GM21360 (cell line): ENCODE results near the gene OR5A1.
"Not testable (repeated sequence)": the region's sequence is repeated elsewhere in the genome, so short reads cannot be mapped to it uniquely, and the experiment has no call there.

ENCODE experiments used
- ATAC-seq: cut with Tn5 transposase; IDR thresholded peaks from one replicate; pipeline ENCODE4 v1.9.1; 2021; ENCODE audit warnings: mild to moderate bottlenecking, moderate library complexity; ENCODE audit not compliant: unreplicated experiment

OR5A1 gene

GRCh38 chr11:59436169-59436568 lies at the start of gene OR5A1:
TSS of gene OR5A1 (plus strand) at chr11:59436469. CDS start at chr11:59443169, 6,700 bp downstream.
- ATAC-seq = no peak

DNA sequence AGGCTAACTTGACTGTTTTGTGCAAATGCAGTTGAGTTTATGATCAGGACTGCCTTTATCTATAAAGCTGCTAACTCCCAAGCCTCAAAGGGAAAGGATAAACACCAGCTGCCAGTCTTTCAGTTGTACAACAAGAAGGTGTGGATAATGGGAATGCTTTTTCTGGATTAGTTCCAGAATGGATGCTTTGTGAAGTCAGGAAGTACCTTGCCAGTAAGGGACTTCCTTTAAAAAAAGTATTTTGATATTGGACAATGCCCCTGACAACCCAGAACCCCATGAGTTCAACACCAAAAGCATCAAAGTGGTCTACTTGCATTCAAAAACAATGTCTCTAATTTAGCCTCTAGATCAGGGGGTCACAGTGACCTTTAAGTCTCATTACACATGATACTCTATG lies 42.1 kb upstream of the OR5A1 start:
- ATAC-seq = no peak

GRCh38 chr11:59400461-59401261 lies 35.6 kb upstream of the OR5A1 start:
- ATAC-seq = no peak

DNA sequence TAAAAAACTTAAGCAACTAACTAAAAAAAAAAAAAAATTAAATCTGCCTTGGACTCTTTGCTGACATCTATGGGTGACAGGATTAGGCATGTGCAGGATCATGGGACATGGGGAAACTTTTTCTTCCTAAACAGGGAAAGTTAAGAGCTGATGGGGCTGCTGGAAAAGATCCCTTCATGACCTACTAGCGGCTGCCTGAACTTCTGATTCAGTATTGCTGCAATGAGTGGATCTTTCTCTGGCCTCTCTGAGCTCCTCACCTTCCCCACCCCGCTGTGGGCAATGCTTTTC lies 35.1 kb upstream of the OR5A1 start:
- no peak for ATAC-seq

DNA sequence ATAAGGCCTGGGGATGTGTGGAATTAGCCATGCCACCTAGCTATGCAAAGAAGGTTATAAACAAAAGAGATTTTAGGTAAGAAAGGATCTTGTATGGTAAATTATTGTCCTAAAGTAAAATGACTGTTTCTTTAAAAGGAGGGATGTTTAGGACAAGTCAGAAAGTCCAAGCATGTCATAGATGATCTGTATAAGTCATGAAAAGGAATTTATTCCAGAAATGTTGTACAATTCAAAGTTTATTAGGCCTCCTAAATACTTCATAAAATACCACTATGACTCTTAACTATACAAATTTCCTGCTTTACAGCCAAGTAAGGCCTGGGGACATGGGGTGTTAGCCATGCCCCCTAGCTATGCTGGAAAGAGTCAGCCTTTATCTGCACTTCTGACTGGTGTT lies 32.7 kb upstream of the OR5A1 start:
- no peak for ATAC-seq

DNA sequence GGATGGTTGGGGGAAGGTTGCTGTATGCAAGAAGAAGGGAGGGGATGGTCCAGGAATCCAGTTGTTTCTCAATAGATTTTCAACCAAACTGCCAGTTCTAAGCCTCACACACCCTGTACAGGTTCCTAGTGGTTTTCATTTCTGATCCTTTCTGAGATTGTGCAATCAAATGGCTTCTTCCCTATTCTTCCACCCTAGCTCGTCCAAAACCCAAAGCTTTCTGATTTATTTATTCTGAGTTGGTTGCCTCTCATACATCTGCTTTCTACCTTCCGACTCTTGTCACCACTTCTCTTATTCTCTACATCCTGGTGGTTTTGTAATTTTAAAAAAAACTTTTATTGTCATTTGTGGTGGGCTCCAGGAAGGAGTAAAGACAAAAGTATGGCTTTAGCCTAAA lies 22.6 kb upstream of the OR5A1 start:
- no peak for ATAC-seq

GRCh38 chr11:59415111-59415510 lies 21.2 kb upstream of the OR5A1 start:
- no peak for ATAC-seq

DNA sequence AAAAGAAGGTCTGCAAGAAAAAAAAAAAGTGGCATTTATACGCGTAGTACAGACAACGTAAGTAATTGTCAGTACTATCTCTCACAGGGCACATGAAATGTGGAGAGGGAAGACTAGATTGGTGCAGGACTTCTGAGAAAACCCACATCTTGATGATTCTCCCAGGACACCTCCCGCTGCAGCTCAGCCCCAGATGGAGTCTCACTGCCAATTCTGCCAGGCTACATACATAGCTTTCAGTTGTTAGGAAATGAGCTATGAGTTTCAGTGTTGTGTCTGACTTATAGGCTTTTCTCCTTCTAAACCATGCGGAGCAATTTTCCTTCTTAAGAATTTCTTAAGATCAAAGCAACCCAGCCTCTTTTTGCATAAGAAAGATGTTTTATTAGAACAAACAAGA lies 19.7 kb upstream of the OR5A1 start:
- ATAC-seq = no peak

- ATAC-seq = no peak
Observed at GRCh38 chr11:59417023-59417422, 19.2 kb upstream of the OR5A1 start.

GRCh38 chr11:59418156-59418555 lies 18.1 kb upstream of the OR5A1 start:
- no peak for ATAC-seq

GRCh38 chr11:59423835-59424234 lies 12.4 kb upstream of the OR5A1 start:
- no peak for ATAC-seq

- no peak for ATAC-seq
Observed at GRCh38 chr11:59425131-59425530, 11.1 kb upstream of the OR5A1 start.

- ATAC-seq = no peak
Observed at GRCh38 chr11:59426361-59427067, 9.8 kb upstream of the OR5A1 start, which contains the start of gene OR5A2. TSS of gene OR5A2 (minus strand) at chr11:59426413. CDS start at chr11:59422953, 3,460 bp downstream.

DNA sequence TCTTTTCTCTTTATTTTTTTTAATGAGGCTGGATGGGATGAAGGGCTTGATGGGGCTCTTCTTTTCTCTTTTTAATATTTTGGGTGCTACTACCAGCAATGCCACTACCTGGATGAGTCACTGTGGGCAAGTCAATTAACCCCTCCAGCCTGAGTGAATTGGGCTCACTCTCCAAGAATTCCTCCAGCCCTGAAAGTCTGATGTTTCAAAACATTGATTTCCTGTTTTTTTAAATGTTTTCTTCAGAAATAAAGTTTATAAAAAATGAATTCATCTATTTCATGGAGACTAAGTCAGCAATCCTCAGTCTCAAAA lies 9.2 kb upstream of the OR5A1 start:
- ATAC-seq = no peak

DNA sequence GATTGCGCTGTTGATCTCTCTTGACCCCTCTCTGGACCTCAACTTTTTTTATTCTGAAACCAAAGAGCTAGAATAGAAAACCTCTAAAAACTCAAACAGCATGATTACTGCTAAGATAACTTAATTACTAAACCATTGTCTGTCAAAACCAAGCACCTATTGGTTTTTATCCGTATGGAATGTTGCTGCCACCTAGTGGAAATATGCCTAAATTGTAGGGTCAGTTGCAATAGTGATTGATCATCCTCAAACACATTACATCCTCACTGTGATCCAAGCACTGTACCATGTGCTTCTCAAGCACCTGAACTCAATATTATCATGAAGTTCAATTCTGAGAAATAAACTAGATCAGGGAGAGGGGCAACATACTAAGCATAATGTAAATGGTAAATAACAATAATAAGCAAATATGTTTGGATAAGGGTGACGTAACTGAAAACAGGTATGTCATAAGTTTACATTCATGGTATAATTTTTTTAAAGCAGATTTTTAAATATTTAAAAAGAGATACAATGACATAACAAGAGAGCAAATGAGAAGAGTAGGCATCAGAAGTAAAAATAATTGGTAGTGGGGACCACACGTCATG lies 6.2 kb upstream of the OR5A1 start:
- ATAC-seq = peak; percentile 66

DNA sequence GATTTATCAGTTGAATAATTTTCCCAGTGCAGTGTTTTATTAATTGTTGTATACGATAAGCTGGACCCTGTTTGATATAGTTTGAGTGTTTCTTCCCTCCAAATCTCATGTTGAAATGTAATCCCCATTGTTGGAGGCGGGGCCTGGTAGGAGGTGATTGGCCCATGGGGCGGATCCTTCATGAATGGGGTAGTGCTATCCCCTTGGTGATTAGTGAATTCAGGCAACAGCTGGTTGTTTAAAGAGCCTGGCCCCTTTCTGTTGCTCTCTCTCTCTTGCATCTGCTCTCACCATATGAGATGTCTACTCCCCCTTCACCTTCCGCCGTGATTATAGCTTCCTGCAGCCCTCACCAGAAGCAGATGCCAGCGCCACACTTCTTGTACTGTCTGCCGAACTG lies 1.5 kb downstream of the OR5A1 start:
- ATAC-seq = no peak

DNA sequence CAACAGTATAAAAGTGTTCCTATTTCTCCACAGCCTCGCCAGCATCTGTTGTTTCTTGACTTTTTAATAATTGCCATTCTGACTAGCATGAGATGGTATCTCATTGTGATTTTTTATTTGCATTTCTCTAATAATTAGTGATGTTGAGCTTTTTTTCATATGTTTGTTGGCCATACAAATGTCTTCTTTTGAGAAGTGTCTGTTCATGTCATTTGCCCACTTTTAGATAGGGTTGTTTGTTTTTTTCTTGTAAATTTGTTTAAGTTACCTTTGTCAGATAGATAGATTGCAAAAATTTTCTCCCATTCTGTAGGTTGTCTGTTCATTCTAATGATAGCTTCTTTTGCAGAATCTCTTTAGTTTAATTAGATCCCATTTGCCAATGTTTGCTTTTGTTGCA lies 9.4 kb downstream of the OR5A1 start:
- not testable (repeated sequence) for ATAC-seq

DNA sequence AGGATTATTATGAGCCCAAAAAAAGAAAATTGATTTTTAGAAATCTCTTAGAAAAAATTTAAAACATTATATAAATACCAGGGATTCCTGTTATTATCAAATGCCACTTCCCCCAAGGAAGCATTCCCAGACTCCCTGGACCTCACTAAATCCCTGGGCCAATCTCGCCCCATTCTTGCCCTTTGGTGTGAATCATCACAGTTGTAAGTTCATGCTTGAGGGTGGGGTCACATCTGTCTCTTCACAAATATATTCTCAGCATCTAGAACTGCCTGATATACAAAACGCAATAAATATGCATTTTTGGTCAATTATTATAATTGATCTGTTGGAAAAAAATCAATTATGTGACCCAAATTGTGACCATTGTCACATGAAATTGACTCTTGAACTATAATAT lies 12.2 kb downstream of the OR5A1 start:
- no peak for ATAC-seq

GRCh38 chr11:59456661-59457060 lies 20.4 kb downstream of the OR5A1 start, which contains the start of gene OR4D6:
TSS of gene OR4D6 (plus strand) at chr11:59456961. CDS start at chr11:59456961, 0 bp downstream.
- no peak for ATAC-seq

GRCh38 chr11:59459916-59460315 lies 23.6 kb downstream of the OR5A1 start:
- no peak for ATAC-seq

GRCh38 chr11:59463190-59463641 lies 26.9 kb downstream of the OR5A1 start:
- ATAC-seq = no peak

DNA sequence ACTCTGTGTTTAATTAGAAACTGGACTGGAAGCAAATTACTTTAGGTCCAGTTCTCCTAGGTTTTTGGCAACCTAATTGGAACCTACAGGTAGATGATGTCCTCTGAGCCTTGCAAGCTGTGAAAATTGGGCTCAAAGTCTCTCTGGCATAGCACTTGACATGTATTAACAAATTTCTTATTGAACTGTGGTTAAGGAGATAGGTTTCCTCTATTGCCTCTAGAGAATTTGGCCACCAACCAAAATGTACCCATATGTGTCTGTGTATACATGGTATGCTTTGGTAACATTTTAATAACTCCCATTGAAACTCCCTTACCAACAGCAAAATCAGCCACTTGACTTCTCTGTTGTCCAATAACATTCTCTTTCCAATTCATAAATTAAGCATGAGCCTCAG lies 36.7 kb downstream of the OR5A1 start, which contains the start of gene OR4D10:
Gene OR4D10, plus strand, starts transcription at position 301 of the 400 bp plus-strand sequence. CDS start 4,115 bp downstream, outside the sequence.
- no peak for ATAC-seq
